ENCODE results near the gene MRPS35.

DNA sequence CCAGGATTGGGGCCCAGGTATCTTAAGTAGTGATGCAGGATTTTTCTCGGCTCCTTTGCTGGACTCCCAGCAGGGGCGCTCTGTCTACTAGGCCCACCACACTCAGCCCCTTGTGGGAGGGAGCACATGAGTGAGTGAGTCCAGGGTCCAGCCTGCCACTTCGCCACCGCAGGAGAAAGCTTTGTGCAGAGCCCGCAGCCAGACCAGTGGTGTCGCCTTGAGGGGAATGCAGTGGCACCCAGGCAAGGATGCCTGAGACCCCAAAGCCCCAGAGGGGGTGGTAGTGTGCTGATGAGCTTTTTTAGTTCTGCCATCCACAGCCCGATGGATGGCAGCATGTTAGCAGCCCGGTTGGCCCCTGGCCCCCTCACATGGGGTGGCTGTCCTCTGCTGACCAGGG, 5.4 kb upstream of the MRPS35 start:
- TF ChIP-seq CTCF (IDR thresholded peaks at IDR 0.05 in 4 of 5, conservative IDR thresholded peaks at IDR 0.05 in 1 of 5) (no peak), POLR2A (IDR thresholded peaks at IDR 0.05) (no peak)

All from gastrocnemius medialis (tissue), 4 donors.